ENCODE data around the gene CKM.

CKM gene

GRCh38 chr19:45322744-45323281 is at the start of gene CKM:
TSS of gene CKM (minus strand) at chr19:45322875. CDS start at chr19:45319713, 3,162 bp downstream.
- no peak for DNase-seq

GRCh38 chr19:45370410-45371204 is 47.9 kb upstream of the CKM start, which contains the start of gene ERCC2:
TSS of gene ERCC2 (minus strand) at chr19:45370573. CDS start at chr19:45370540, 33 bp downstream.
- DNase-seq = peak; percentile 98

DNA sequence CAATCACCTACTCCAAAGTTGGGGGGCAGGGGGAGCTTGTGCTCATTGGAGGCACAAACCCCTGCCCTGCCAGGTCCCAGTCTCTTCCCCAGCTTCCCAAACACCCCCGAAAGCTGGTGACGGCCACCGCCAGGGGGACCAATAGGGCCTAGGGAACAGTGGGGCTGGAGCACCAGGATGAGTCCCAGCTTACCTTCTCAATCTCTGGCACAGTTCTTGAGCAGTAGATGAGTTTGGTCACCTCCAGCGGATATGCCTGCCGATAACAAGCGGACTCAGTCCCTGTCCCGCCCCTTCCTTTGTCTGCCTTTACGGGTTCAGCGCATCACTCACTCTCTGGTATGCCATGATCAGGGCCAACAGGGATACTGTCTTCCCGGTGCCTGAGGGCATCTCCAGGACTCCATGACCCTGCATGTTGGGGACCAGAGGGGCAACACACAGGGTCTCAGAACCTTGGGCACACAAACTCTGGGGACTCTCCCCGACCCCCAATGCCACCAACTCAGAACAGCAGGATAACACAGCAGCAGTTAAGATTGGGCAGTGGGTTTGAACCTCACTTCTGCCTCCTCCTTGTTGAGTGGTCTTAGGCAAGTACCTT is 46.2 kb upstream of the CKM start:
- no peak for DNase-seq

DNA sequence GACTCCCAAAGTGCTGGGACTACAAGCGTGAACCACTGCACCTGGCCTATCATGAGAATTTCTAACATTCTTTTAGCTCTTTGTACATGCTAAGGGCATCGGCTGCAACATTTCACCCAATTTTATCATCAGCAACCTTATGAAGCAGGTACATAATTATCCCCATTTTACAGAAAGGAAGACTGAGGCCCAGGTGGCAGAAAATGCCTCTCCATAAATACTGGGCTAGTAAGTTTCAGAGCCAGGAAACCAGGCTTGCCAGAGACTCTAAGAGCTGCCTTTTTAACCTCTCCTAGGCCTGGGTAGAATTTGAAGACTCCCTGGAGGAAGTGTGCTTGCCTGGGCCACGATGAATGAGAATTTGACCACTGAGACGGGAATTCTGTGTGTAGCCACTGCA is 45.5 kb upstream of the CKM start:
- no peak for DNase-seq

GRCh38 chr19:45364696-45365095 is 42.0 kb upstream of the CKM start:
- DNase-seq = no peak

GRCh38 chr19:45363861-45364459 is 41.3 kb upstream of the CKM start:
- no peak for DNase-seq

DNA sequence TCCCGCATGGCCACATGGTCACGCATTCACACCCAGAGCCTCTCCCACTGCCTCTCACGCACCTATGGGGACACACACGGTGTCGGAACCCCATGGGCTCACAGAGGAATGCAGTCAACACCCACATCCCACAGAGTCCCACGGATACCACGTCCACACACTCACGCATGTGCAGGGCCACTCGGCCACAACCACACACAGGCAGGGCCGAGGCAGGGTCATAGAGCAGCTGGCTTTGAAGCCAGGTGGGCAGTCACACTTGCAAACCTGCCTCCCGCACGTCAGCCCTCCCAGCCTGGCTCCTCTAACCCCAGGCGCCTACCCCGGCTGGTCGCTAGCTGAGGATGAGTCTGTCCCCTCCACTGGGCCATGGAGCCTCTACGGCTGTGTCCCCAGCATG is 39.6 kb upstream of the CKM start:
- DNase-seq = no peak

- DNase-seq = no peak
Observed at GRCh38 chr19:45361608-45362007, 38.9 kb upstream of the CKM start.

DNA sequence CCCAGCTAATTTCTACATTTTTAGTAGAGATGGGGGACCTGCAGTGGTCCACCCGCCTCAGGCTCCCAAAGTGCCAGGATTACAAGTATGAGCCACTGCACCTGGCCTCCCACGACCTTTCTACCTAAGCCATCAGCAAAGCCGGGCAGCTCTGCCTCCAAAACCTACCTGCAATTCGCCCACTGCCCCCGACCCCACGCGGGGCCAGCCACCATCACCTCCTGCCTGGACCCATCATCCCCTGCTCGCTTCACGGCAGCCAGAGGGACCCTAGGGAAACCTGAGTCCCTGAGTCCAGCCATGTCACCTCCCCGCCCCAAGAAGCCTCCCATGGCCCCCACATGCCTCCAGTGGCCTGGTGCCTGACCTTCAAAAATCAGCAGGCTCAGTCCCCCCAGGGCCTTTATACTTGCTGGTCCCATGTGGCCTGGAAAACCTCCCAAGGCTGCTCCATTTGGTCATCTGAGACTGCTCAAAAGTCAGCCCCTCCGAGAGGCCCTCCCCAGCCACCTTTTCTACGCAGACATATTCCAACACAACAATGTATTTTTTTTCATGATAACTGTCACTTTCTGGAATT is 35.6 kb upstream of the CKM start:
- DNase-seq = no peak

- no peak for DNase-seq
Observed at GRCh38 chr19:45357445-45357783, 34.7 kb upstream of the CKM start.

- DNase-seq = no peak
Observed at GRCh38 chr19:45356760-45357444, 34.2 kb upstream of the CKM start.

DNA sequence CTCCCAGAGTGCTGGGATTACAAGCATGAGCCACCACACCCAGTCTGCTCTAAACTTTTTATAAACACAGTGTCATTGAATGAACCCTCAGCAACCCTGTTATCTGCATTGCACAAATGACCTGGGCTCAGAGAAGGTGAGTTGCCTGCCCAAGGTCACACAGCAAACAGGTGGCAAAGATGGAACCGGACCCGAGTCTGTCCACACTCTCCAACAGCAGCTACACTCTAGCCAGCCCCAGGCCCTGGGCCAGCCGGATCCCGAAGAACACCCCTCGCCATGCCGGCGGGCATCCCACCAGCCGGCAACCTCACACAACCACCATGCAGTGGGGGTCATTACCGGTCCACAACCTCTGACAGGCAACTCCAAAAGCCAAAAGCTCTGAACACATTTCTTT is 33.2 kb upstream of the CKM start:
- no peak for DNase-seq

DNA sequence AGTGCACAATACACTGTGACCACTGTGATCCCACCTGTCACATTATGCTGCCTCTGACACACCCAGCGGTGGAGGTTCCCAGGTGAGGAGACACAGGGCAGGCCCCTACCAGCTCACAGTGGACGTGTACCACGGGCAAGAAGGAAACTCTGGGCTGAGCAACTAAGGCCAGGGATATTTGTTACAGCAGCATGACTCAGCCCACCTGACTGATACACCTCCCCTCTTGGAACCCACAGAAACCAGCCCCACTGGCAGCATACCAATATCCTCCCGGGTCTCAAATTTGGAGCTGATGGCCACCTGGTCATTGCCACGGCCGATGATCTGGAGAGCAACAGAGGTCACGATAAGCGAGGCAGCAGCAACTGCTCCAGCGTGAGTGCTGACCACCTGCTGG is 32.7 kb upstream of the CKM start:
- no peak for DNase-seq

DNA sequence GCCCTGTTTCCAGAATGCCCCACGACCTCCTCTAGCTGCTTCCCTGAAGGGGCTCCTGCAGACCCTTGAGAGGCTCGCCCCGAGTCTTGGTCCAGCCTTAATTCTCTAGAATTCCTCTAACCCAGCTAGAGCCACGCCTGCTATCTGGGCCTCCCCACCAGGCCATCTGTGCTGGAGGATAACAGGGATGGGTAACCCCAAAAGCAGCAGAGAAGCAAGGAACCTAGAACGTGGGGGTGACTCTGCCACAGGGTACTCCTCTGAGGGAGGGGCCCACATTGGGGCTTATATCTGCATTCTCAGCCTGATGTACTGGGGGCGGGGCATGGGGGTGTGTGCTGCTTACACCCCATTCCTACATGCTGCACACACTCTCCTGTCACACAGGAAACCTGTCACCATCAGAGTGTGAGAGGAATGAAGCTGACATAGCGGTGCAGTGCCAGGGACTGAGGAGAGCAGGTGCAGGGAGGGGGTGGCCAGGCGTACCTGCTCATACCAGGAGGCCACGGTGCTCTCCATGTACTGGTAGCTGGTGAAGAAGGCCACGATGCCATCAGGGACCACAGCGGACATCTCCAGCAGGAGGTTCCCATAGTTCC is 31.7 kb upstream of the CKM start:
- DNase-seq = no peak

DNA sequence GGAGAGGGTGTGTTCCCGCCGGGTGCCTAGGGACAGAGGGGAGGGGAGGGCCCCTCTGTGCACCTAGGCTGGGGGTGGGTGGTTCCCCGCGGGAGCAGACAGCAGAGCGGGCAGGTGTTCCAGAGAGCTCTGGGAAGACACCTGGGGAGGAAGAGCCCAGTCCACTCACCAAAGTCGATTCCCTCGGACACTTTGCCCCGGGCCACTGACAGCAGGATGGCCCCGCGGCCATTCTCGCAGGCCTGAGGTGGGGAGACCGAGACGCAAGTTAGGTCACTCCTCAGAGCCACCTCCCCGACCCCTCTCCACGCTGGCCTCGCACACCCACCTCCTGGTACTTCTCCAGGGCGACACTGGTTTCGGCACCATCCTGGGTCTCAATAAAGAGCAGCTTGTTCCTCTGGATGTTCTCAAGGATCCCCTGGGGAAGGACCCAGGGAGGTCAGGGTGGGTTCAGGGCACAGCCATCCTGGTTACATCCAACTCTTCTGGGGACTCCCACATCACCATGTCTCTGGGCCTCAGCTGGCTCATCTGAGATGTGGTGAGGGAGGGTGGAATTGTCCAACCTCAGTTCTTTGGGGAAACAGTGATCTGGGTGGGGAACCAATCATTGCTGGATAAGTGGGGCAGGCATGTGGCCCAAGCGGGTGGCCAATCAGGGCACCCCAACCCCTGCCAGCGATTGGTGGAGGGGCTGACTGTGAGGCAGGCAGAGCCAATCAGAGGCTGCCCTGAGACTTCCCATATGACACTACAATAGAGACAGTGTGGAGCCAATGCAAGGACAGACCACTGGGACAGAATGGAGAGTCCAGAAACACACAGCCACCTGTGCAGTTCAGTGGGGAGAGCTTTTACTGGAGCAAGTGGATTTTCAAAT is 30.5 kb upstream of the CKM start:
- no peak for DNase-seq

DNA sequence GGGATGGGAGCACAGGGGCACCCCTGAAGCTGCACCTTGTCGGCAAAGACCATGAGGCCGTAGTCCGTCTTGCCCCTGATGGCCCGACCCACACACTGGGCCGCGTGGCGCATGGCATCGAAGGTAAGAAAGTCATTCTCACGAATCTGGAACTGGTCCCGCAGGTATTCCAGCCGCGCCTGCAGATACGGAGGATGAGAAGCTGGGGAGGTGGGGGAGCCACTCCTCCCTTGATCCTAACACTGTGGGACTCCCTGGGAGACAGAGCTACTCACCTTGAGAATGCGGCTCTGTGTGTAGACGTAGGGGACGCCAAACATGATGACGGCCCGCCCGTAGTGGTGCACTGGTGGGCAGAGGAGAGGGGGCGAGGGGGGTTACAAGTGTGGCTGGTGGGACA is 29.8 kb upstream of the CKM start:
- DNase-seq = no peak

GRCh38 chr19:45352062-45352461 is 29.4 kb upstream of the CKM start:
- no peak for DNase-seq

DNA sequence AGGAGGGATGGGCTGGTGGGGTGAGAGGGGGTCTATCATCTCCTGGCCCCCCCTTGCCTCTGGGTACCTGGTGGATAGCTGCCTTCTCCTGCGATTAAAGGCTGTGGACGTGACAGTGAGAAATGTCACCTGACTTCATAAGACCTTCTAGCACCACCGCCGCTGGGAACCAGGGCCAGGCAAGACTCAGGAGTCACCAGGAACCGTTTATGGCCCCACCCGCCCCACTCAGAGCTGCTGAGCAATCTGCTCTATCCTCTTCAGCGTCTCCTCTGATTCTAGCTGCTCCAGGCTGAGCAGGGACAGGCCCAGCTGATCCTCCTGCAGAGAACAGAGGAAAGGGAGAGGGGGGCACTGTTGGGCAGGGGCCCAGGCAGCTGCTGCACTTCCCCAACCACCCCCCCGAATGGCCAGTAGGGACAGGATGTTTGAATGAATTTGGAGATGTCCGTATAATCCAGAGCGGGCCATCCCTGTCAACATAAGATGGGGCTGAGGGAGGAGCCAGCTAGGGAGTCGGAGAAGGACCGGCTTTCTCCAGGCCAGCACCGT is 28.8 kb upstream of the CKM start:
- no peak for DNase-seq

DNA sequence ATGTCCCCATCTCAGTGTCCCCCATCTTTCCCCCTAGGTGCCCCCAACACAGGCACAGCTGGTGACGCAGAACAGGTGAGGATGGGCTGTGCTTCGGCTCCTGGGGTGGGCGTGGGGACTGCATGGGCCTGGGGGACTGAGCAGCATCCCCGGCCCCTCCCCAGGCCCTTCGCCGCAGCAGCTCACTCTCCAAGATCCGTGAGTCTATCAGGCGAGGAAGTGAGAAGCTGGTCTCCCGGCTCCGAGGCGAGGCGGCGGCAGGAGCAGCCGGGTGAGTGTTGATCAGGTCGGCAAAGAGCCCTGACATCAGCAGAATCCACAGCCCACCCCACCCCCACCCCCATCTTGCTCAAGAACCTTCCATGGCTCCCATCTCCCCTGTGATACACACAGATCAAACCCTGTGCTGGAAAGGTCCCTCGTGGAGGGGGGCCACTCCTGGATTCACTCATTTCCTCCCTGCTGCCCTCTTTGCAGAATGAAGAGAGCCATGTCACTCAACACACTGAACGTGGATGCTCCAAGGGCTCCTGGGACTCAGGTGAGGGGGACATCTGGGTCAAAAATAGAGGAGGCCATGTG is 27.9 kb upstream of the CKM start:
- no peak for DNase-seq

DNA sequence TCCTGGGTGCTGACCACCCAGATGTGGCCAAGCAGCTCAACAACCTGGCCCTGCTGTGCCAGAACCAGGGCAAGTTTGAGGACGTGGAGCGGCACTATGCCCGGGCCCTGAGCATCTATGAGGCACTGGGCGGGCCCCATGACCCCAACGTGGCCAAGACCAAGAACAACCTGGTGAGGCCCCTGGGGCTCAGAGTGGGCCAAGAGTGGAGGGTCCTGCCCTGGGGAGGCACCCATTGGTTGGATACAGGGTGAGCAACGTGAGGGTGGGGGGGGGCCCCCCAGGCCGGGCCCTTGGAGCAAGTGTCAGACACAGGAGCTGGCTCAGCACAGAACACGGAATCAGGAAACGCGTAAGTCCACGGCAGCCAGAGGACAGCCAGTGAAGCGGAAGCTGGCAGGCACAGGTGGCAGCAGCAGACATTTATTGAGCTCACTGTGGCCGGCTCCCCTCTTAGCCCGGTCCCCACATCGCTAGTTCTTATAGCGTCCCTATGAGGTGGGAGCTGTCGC is 26.8 kb upstream of the CKM start:
- no peak for DNase-seq

- no peak for DNase-seq
Observed at GRCh38 chr19:45349126-45349415, 26.4 kb upstream of the CKM start.

All from RPMI8226 (cell line).